Measurements from ENCODE around the gene SKIC8. TPM values are rescaled to one million over a fixed set of nuclear protein-coding genes. Genes with fewer than 3 reads are reported as not detected.

The SKIC8 gene
- total RNA-seq, 2 donors from 2014 or later, result 33.2 to 35.1 TPM

DNA sequence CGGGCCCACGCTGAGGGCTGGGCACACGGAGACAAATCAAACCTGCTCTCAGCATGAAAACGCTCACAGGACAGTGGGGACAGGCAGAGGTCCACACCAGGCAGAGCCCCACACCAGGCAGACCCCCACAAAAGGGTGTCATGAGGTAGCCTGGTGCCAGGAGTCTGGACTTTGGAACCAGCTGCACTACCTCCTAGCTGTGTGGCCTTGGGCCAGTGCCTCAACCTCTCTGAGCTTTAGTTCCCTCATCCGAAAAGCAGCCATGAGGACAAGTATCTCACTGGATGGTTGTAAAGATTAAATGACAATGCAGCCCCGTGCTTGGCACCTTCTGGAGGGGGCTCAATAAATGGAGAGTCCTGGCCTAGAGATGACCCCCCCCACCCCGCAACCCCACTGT is 24.3 kb upstream of the SKIC8 start:
- DNase-seq (no peak), ATAC-seq (no peak)
- intact Hi-C loops (cut with DNase I, micrococcal nuclease), result no loop called here

- DNase-seq (no peak), ATAC-seq (no peak)
- intact Hi-C loops (cut with DNase I, micrococcal nuclease), result no loop called here
These were observed 23.5 kb upstream of the SKIC8 start for GRCh38 chr15:78322724-78323521.

DNA sequence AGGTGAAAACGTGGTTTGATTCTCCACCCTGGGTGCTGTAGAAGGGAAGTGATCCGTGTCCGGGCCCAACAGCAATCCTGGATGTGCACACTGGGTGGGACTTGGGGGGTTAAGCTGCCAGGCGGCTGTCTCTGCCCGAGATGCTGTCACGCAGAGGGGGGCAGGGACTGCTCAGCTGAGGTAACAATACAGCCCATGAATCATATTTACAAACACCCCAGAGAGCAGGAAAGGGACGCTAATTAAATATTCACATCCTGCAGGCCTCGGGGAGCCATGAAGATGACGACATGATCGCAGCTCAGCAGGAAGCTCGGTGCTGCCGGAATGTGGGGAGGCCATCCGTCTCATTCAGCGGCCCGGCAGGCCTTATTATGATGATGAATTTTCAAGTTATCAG is 22.8 kb upstream of the SKIC8 start:
- intact Hi-C loops (cut with DNase I, micrococcal nuclease), result no loop called here
- no peak for DNase-seq
- ATAC-seq, result no peak

- no peak for DNase-seq
- no peak for ATAC-seq
- intact Hi-C loops (cut with DNase I, micrococcal nuclease), result no loop called here
These were observed 22.4 kb upstream of the SKIC8 start for GRCh38 chr15:78321786-78322185.

- no peak for ATAC-seq
- DNase-seq, result no peak
- intact Hi-C loops (cut with DNase I, micrococcal nuclease), result no loop called here
These were observed 21.7 kb upstream of the SKIC8 start for GRCh38 chr15:78321041-78321570.

DNA sequence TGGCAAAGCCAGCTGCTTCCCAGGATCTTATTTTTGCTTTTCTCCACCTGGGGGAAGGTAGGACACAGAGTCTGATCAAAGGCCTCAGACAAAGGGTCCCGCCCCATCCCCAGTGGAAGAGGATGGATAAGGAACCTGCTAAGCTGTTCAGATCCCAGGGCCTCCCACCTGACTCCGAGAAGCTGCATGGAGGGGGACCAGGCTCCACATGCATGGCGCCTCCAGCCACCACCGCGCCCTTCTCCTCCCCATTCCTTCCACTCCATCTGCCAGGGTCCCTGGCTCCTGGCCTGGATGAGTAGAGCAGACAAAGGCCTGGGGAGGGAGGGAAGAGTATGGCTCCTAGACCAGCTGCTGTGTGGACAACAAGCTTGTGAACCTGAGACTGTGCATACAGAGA is 20.8 kb upstream of the SKIC8 start:
- intact Hi-C loops (cut with DNase I, micrococcal nuclease), result no loop called here
- ATAC-seq (no peak), DNase-seq (no peak)

DNA sequence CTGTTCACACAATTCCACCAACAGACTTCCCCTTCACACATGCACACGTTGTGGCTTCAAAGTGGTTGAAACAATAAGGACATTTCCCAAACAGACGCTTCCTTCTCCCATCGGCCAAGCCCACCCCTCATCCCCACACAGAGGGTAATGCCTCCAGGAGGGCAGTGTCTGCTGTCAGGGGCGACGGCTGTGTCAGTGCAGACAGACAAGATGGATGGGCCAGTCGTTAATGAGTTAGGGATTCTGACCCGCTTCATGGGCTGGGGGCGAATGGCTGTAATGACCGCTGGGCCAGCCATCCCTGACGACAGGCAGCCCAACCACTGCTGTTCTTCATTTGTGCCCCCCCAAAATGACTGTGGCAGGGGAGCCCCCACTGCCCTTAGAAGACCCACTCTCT is 20.2 kb upstream of the SKIC8 start:
- intact Hi-C loops (cut with DNase I, micrococcal nuclease), result no loop called here
- no peak for ATAC-seq
- no peak for DNase-seq

GRCh38 chr15:78317145-78317836 is 17.9 kb upstream of the SKIC8 start:
- DNase-seq, result peak in 1 of 2 donors; percentile 54
- ATAC-seq, result peak; percentile 64
- intact Hi-C loops (cut with DNase I, micrococcal nuclease), result no loop called here

DNA sequence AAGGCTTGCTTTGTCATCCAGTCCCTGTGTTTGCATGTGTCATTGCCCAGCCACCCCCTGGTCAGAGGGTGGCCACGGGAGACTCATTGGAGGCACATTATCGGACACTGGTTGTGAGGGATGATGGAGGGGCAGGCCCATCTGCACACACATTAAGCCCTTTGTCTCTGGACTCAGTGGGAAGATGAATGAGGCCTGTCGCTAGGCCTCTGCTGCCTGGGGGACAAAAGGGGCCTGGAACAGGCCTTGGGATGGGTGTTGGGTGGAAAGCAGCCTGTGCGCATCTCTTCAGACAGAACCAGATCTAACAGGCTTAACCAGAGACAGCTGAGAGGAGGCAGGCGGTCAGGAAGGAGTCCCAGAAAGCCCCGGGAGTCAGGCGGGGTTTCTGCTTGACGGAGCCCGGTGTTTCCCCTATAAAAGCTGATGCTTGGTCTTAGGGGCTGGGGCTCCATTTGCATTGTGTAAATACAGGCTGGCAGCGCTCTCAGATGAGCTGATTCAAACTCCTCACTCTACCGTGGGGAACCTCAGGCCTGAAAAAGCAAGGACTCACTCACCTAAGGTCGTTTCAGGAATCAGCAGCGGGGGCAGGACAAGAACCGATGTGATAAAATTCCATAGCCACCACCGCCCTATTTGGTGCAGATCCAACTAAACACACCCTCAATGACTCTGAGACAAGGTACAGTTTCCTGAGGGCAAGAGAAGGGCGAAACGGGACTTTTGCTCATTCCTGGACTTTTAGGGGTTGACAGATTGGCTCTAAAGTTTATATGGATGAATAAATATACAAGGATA is 17.1 kb upstream of the SKIC8 start:
- ATAC-seq (peak; percentile 88), DNase-seq (peak; percentile 73 to 80)
- intact Hi-C loops (cut with DNase I, micrococcal nuclease), result no loop called here

GRCh38 chr15:78315686-78316282 is 16.4 kb upstream of the SKIC8 start:
- ATAC-seq (peak; percentile 63), DNase-seq (peak in 1 of 2 donors; percentile 55)
- intact Hi-C loops (cut with DNase I, micrococcal nuclease), result loop anchor here in 1 of 2 donors (2.0 kb wide), 1 partner anchor 107 kb away; no protein-coding TSS in a partner anchor

- DNase-seq, result no peak
- intact Hi-C loops (cut with DNase I, micrococcal nuclease), result loop anchor here in 1 of 2 donors (2.0 kb wide), 1 partner anchor 109 kb away; no protein-coding TSS in a partner anchor
- ATAC-seq, result no peak
These were observed 14.8 kb upstream of the SKIC8 start for GRCh38 chr15:78314181-78314581.

DNA sequence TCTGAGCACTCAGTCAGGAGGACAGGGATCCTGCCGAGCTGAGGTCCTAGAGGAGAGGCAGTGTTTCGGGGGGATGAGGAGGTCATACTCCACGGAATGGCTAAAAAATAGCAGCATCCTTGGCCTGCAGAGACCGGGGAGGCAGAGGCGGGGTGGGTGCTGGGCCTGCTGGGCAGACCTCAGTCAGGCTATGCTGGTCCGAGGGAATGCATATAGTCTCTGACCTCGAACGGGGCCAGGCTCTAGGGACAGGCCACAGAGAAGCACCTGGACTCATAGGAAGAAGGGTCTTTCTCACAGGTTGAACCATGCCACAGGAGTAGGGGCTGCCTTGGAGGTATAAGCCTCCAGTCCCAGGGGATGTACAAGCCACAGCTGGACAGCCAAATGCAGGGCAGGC is 14.0 kb upstream of the SKIC8 start:
- intact Hi-C loops (cut with DNase I, micrococcal nuclease), result no loop called here
- ATAC-seq (no peak), DNase-seq (no peak)

GRCh38 chr15:78312957-78313356 is 13.5 kb upstream of the SKIC8 start:
- intact Hi-C loops (cut with DNase I, micrococcal nuclease), result no loop called here
- DNase-seq (no peak), ATAC-seq (no peak)

- intact Hi-C loops (cut with DNase I, micrococcal nuclease), result no loop called here
- DNase-seq (no peak), ATAC-seq (no peak)
These were observed 13.1 kb upstream of the SKIC8 start for GRCh38 chr15:78312536-78312935.

DNA sequence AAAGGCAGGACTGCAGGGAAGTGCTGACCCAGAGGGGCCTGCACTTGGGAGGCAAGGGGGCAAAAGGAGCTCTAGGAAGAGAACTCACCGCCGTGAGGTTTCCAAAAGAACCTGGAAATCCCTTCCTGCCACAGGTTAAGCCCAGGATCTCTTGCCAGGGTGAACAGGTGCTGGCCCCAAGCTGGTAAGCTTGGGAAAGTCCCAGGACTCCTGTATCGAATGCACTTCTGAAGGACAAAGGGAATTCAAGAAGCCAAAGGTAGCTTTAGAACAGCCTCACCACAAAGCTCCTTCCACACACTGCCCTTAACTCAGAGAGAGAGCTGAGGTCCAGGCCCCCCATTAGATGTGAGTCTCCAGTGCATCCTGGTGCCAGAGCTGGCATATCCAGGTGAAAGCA is 11.9 kb upstream of the SKIC8 start:
- intact Hi-C loops (cut with DNase I, micrococcal nuclease), result no loop called here
- no peak for DNase-seq

DNA sequence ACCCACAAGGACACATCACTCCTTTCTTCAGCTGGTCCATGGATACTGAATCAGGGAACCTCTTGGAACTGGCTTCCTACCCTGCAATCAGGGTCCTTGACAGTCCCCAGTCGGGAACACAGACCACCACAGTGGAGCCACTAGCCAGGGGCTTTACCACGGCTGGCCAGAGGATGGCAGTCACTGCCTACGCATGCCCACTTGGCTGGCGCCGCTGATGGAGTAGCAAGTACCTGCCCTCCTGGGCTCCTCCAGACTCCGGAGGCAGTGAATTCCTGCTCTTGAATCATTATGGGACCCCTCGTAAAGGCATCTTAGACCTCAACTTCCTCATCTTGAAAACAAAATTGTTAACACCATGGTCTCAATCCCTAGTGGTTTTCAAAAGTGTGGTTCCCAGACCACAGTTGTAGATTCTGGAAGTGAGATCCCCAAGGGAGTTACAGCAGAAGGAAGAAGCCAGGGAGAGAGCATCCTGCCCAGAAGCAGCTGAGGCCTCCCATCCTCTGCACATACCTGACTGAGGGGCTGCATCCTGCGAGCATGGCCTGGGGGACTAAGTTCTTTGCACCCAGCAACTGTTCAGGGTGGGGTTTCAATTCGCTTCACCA is 9.1 kb upstream of the SKIC8 start:
- intact Hi-C loops (cut with DNase I, micrococcal nuclease), result loop anchor here in 1 of 2 donors (5.0 kb wide), 1 partner anchor 174 kb away; no protein-coding TSS in a partner anchor
- peak; percentile 92 for ATAC-seq
- DNase-seq, result peak in 1 of 2 donors; percentile 83

More for the DNA sequence above, 11.9 kb upstream of the SKIC8 start:
- no peak for ATAC-seq

DNA sequence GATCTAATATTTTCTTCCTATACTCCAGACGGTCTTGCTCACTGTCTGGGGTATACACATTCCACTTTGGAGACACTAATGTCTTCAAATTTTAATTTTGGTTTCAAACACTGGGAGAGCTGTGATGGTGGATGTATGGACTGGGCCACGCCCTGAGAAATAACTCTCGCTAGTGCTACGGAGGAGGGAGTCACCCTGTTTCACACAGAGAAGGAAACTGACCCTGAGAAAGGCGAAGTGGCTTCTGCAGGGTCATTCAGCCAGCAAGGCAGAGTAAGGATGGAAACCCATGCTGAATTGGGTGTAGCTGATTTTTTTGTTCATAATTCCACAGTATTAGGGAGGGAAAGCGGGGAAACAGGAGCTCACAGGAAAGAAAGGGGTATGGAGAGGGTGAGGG is 8.6 kb upstream of the SKIC8 start:
- intact Hi-C loops (cut with DNase I, micrococcal nuclease), result loop anchor here in 1 of 2 donors (5.0 kb wide), 1 partner anchor 174 kb away; no protein-coding TSS in a partner anchor
- ATAC-seq (peak; percentile 67), DNase-seq (no peak)

- DNase-seq (no peak), ATAC-seq (no peak)
- intact Hi-C loops (cut with DNase I, micrococcal nuclease), result loop anchor here in 1 of 2 donors (5.0 kb wide), 1 partner anchor 176 kb away; no protein-coding TSS in a partner anchor
These were observed 6.9 kb upstream of the SKIC8 start for GRCh38 chr15:78306176-78306774.

Data from left colon (tissue), 2 donors.